ENCODE data around the gene SEC16A. TPM values are rescaled to one million over a fixed set of nuclear protein-coding genes. Genes with fewer than 3 reads are reported as not detected.

The SEC16A gene
- total RNA-seq, 2 experiments from 2014 or later = 86.8 to 89.2 TPM

GRCh38 chr9:136527131-136527530, 44.3 kb upstream of the SEC16A start:
- no peaks in the 10 kb centered on the region for H3K27me3 Mint-ChIP-seq (ENCODE audit: low read depth)
- H3K4me3 Mint-ChIP-seq = no peak overlapping the region
- ATAC-seq = no peak
- no peak overlapping the region for H3K27ac Mint-ChIP-seq
- H3K9me3 Mint-ChIP-seq (ENCODE audit: insufficient read depth) = no peaks in the 10 kb centered on the region
- DNase-seq = no peak
- CTCF ChIA-PET = no interaction called here
- H3K4me1 Mint-ChIP-seq (ENCODE audit: low read depth) = peaks cover 34% of the 10 kb centered on the region
- peaks cover 11% of the 10 kb centered on the region for H3K36me3 Mint-ChIP-seq (ENCODE audit: low read depth)
- POLR2A ChIA-PET = interaction anchor here (1.8 kb wide), 1 partner anchor 11 kb away, joined by 7 read pairs; no protein-coding TSS in a partner anchor

DNA sequence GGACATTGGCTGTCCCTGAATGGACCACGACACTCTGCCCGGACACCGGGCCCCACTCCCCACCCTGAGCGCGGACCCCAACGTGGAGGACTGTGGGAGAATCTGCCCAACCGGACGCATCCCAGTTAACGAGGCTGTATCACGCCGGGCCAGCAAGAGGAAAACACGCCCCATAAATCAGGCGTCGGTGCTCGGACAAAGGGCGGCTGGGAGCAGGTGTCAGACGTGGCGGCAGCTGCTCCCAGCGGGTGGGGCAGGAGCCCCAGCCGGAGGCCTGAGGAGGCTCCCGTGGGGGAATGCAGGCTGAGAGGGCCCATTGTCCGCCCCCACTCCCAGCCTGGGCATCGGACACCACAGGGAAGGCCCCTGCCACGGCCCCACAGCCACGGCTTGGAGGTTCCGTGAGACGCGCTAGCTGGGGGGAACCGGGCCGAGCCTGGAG, 43.8 kb upstream of the SEC16A start:
- ChIA-PET POLR2A (interaction anchor here (1.8 kb wide), 1 partner anchor 12 kb away, joined by 7 read pairs; no protein-coding TSS in a partner anchor), CTCF (interaction anchor here (0.5 kb wide), 1 partner anchor 13 kb away, joined by 3 read pairs; no protein-coding TSS in a partner anchor)
- Mint-ChIP-seq H3K9me3 (ENCODE audit: insufficient read depth) (no peaks in the 10 kb centered on the region), H3K27ac (no peak overlapping the region), H3K27me3 (ENCODE audit: low read depth) (no peaks in the 10 kb centered on the region), H3K36me3 (ENCODE audit: low read depth) (peaks cover 11% of the 10 kb centered on the region), H3K4me1 (ENCODE audit: low read depth) (peaks cover 30% of the 10 kb centered on the region), H3K4me3 (no peak overlapping the region)
- no peak for DNase-seq
- ATAC-seq = no peak

DNA sequence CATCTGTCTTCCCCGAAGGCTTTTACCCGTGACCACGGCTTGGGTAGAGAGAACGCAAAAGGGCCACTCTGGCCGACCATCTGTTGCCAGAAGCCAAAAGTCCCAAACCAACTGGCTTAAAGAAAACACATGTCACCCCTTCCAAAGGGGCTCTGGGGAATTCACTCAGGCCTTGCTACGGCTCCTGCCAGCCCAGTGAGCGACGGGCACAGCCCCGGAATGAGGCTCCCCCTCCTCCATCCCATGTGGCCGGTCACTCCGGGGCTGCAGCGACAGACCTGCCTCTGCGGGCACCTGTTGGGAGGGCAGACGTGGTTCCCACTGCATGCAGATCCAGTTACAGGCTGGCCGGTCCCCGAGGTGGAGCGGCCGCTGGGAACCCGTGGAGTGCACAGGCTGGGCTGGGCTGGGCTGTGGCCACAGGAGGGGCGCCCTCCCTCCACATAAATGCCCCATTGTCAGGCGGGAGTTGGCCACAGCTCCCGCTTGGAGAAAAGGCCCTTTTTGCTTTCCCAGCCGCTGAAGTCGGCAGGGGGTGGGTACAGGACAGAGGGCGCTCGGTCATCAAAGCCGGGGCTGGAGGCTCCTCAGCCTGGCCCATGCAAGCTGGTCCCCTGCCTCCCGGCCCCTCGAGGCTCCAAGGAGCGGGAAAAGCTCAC, 43.1 kb upstream of the SEC16A start:
- Mint-ChIP-seq H3K36me3 (ENCODE audit: low read depth) (peaks cover 9% of the 10 kb centered on the region), H3K4me3 (no peak overlapping the region), H3K27me3 (ENCODE audit: low read depth) (no peaks in the 10 kb centered on the region), H3K9me3 (ENCODE audit: insufficient read depth) (no peaks in the 10 kb centered on the region), H3K27ac (no peak overlapping the region), H3K4me1 (ENCODE audit: low read depth) (peaks cover 25% of the 10 kb centered on the region)
- CTCF ChIA-PET = interaction anchor here (0.5 kb wide), 1 partner anchor 14 kb away, joined by 3 read pairs; no protein-coding TSS in a partner anchor
- no peak for DNase-seq
- POLR2A ChIA-PET = interaction anchor here (1.8 kb wide), 1 partner anchor 12 kb away, joined by 7 read pairs; no protein-coding TSS in a partner anchor
- no peak for ATAC-seq

GRCh38 chr9:136525207-136525606, 42.4 kb upstream of the SEC16A start:
- ChIA-PET POLR2A (no interaction called here), CTCF (no interaction called here)
- DNase-seq (no peak), ATAC-seq (no peak)
- no peak overlapping the region for H3K27ac Mint-ChIP-seq
- H3K36me3 Mint-ChIP-seq (ENCODE audit: low read depth) = peaks cover 8% of the 10 kb centered on the region
- H3K9me3 Mint-ChIP-seq (ENCODE audit: insufficient read depth) = no peaks in the 10 kb centered on the region
- no peaks in the 10 kb centered on the region for H3K27me3 Mint-ChIP-seq (ENCODE audit: low read depth)
- H3K4me1 Mint-ChIP-seq (ENCODE audit: low read depth) = peaks cover 17% of the 10 kb centered on the region
- H3K4me3 Mint-ChIP-seq = no peak overlapping the region

- H3K9me3 Mint-ChIP-seq (ENCODE audit: insufficient read depth) = no peaks in the 10 kb centered on the region
- CTCF ChIA-PET = no interaction called here
- ATAC-seq = no peak
- POLR2A ChIA-PET = no interaction called here
- no peak overlapping the region for H3K27ac Mint-ChIP-seq
- H3K4me3 Mint-ChIP-seq = no peak overlapping the region
- DNase-seq = no peak
- no peaks in the 10 kb centered on the region for H3K4me1 Mint-ChIP-seq (ENCODE audit: low read depth)
- H3K27me3 Mint-ChIP-seq (ENCODE audit: low read depth) = no peaks in the 10 kb centered on the region
- H3K36me3 Mint-ChIP-seq (ENCODE audit: low read depth) = peaks cover 14% of the 10 kb centered on the region
Observed at GRCh38 chr9:136522314-136523237, 39.7 kb upstream of the SEC16A start.

DNA sequence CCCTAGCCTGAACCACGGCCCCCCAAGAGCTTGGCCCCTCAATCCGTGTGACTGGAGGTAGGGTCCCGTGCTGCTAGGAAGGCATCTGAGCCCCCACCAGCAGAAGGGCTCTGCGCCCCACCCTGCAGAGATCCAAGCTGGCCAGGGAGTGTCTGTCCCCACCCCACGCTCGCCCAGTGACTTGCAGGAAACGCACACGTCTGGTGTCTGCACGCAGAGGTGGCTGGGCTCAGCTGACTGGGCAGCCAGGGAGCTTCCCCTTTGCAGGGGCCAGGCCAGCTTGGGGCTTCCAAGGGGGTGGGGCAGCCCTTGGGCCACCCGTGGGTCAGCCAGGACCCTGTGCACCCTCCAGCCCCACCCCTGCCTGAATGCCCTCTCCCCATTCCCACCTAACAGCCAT, 38.7 kb upstream of the SEC16A start:
- CTCF ChIA-PET = no interaction called here
- ATAC-seq (no peak), DNase-seq (no peak)
- peaks cover 16% of the 10 kb centered on the region for H3K36me3 Mint-ChIP-seq (ENCODE audit: low read depth)
- POLR2A ChIA-PET = no interaction called here
- no peak overlapping the region for H3K4me3 Mint-ChIP-seq
- H3K4me1 Mint-ChIP-seq (ENCODE audit: low read depth) = no peaks in the 10 kb centered on the region
- no peaks in the 10 kb centered on the region for H3K9me3 Mint-ChIP-seq (ENCODE audit: insufficient read depth)
- H3K27me3 Mint-ChIP-seq (ENCODE audit: low read depth) = no peaks in the 10 kb centered on the region
- no peak overlapping the region for H3K27ac Mint-ChIP-seq

DNA sequence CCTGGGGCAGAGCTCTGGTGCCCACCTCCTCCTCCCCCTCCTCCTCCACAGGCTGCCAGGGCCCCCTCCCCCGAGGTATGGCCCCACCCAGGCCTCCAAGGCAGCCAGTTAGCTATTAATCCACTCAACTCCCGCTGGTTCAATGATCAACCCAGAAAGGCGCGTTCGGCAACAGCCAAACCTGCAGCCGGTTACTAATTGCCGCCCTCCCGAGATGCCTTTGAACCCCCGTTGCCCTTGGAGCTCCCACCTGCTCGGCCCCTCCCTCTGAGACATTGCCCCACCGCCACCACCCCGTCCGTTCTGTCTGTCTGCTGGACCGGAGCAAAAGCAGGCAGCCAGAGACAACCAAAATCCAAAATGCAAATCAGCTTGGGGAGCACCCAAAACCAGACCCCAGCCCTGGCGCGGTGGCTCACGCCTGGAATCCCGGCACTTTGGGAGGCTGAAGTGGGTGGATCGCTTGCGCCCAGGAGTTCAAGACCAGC, 37.3 kb upstream of the SEC16A start:
- ChIA-PET CTCF (interaction anchor here (0.9 to 1.0 kb wide), 2 partner anchors 10 to 19 kb away, joined by 3 read pairs; no protein-coding TSS in a partner anchor), POLR2A (interaction anchor here (0.6 to 0.7 kb wide), 2 partner anchors 14 to 80 kb away, joined by 3 to 6 read pairs; no protein-coding TSS in a partner anchor)
- Mint-ChIP-seq H3K36me3 (ENCODE audit: low read depth) (peaks cover 20% of the 10 kb centered on the region), H3K4me1 (ENCODE audit: low read depth) (no peaks in the 10 kb centered on the region), H3K4me3 (no peak overlapping the region), H3K27me3 (ENCODE audit: low read depth) (no peaks in the 10 kb centered on the region), H3K9me3 (ENCODE audit: insufficient read depth) (no peaks in the 10 kb centered on the region), H3K27ac (no peak overlapping the region)
- ATAC-seq = no peak
- DNase-seq = no peak

DNA sequence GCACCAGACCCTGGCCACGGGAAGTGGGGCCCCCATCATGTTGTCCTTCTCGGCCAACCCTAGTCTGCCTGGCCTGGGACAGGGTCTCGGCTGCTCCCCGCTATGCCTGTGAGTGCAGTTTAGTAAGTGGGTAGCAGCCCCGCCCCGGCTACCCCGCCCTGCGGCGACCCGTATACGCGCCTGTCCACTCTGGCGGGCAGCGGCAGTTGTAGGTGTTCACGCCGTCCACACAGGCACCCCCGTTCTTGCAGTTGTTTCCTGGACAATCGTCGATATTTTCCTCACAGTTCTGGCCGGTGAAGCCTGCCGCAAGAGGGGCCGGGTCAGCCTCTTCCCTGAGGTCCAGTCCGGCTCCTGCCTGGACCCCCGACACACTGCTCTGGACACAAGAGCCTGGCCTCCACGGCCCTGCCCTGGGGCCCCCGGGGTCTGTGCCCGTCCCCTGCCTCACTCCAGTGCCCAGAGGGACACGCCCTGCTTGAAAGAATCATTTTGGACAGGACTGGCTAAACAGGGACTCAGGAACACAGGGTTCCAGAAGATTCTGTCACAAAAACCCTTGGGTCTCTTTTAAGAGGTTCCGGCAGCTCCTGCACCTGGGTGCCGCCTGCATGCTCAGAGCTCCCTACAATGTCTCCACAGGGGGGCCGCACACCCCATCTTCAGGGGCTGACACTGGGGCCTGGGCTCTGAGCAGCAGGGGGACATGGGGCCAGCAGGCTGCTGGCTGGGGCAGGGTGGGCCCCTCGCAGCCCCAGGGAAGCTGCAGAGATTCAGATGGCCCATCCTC, 36.6 kb upstream of the SEC16A start:
- H3K4me1 Mint-ChIP-seq (ENCODE audit: low read depth) = no peaks in the 10 kb centered on the region
- POLR2A ChIA-PET = interaction anchor here (0.6 kb wide), 1 partner anchor 14 kb away, joined by 3 read pairs; no protein-coding TSS in a partner anchor
- no peak for ATAC-seq
- H3K4me3 Mint-ChIP-seq = no peak overlapping the region
- no peak for DNase-seq
- peaks cover 22% of the 10 kb centered on the region for H3K36me3 Mint-ChIP-seq (ENCODE audit: low read depth)
- no peaks in the 10 kb centered on the region for H3K9me3 Mint-ChIP-seq (ENCODE audit: insufficient read depth)
- H3K27ac Mint-ChIP-seq = no peak overlapping the region
- CTCF ChIA-PET = interaction anchor here (0.9 to 1.0 kb wide), 2 partner anchors 10 to 19 kb away, joined by 3 read pairs; no protein-coding TSS in a partner anchor
- no peaks in the 10 kb centered on the region for H3K27me3 Mint-ChIP-seq (ENCODE audit: low read depth)

- Mint-ChIP-seq H3K27me3 (ENCODE audit: low read depth) (no peaks in the 10 kb centered on the region), H3K4me1 (ENCODE audit: low read depth) (no peaks in the 10 kb centered on the region), H3K27ac (no peak overlapping the region), H3K9me3 (ENCODE audit: insufficient read depth) (no peaks in the 10 kb centered on the region), H3K36me3 (ENCODE audit: low read depth) (peaks cover 22% of the 10 kb centered on the region), H3K4me3 (no peak overlapping the region)
- ChIA-PET POLR2A (no interaction called here), CTCF (no interaction called here)
- DNase-seq = no peak
- ATAC-seq = no peak
Observed at GRCh38 chr9:136518623-136519022, 35.8 kb upstream of the SEC16A start.

- CTCF ChIA-PET = no interaction called here
Observed at GRCh38 chr9:136517950-136518349, 35.1 kb upstream of the SEC16A start.

GRCh38 chr9:136517012-136517743, 34.3 kb upstream of the SEC16A start:
- ATAC-seq (no peak), DNase-seq (no peak)
- no peaks in the 10 kb centered on the region for H3K9me3 Mint-ChIP-seq (ENCODE audit: insufficient read depth)
- peaks cover 25% of the 10 kb centered on the region for H3K36me3 Mint-ChIP-seq (ENCODE audit: low read depth)
- POLR2A ChIA-PET = interaction anchor here (0.6 kb wide), 1 partner anchor 475 kb away, joined by 4 read pairs; no protein-coding TSS in a partner anchor
- no peak overlapping the region for H3K4me3 Mint-ChIP-seq
- no peaks in the 10 kb centered on the region for H3K4me1 Mint-ChIP-seq (ENCODE audit: low read depth)
- CTCF ChIA-PET = no interaction called here
- H3K27me3 Mint-ChIP-seq (ENCODE audit: low read depth) = no peaks in the 10 kb centered on the region
- no peak overlapping the region for H3K27ac Mint-ChIP-seq

More at GRCh38 chr9:136517950-136518349, 35.1 kb upstream of the SEC16A start:
- Mint-ChIP-seq H3K9me3 (ENCODE audit: insufficient read depth) (no peaks in the 10 kb centered on the region), H3K27ac (no peak overlapping the region), H3K4me3 (no peak overlapping the region), H3K36me3 (ENCODE audit: low read depth) (peaks cover 24% of the 10 kb centered on the region), H3K4me1 (ENCODE audit: low read depth) (no peaks in the 10 kb centered on the region), H3K27me3 (ENCODE audit: low read depth) (no peaks in the 10 kb centered on the region)
- DNase-seq (no peak), ATAC-seq (no peak)
- POLR2A ChIA-PET = no interaction called here

Measured in activated CD8-positive, alpha-beta T cell treated with anti-CD3 and anti-CD28 coated beads, Interleukin-2, amount 10 ng/mL, durations not matched to agents 7 days and 5 days (primary cell).